Gastroesophageal sphincter (tissue), 3 donors: ENCODE data around the gene BMERB1.

Experiments used
- EP300 ChIP-seq: sonication (generic); formaldehyde crosslinking; IDR thresholded peaks from one replicate; pipeline ENCODE4 v1.6.1; 2017; ENCODE audit warnings: antibody characterized with exemption, mild to moderate bottlenecking
- POLR2A ChIP-seq, 2 donors: fragments of 450-650 bp; IDR thresholded peaks; one replicate each; pipeline ENCODE4 v1.6.1; 2017; ENCODE audit warnings: antibody characterized with exemption in 2 of 2, mild to moderate bottlenecking in 2 of 2, moderate library complexity in 1 of 2
- TF ChIP-seq, protein P1 (sequence below), 4 experiments: fragments of 200-600 bp in 2 of 4; fragments of 450-650 bp in 2 of 4; sonication (generic) in 1 of 4; IDR thresholded peaks; one replicate each; pipeline ENCODE4 v1.5.1; 2017 to 2019; ENCODE audit warnings: antibody characterized with exemption in 4 of 4, mild to moderate bottlenecking in 2 of 4, moderate library complexity in 2 of 4

DNA sequence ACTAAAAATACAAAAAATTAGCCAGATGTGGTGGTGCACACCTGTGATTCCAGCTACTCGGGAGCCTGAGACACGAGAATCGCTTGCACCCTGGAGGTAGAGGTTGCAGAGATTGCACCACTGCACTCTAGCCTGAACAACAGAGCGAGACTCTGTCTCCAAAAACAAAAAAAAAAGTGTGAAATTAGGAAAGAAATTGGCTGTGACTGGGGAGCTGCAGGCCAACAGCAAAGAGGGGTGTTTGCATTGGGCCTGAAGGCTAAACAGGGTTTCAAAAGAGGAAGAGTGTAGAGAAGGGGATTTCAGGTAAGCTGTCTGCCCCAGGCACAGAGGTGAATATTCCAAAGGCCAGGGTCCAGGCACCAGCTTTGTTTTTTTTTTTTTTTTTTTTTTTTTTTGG is 9.4 kb downstream of the BMERB1 start:
- TF ChIP-seq, protein P1, sequence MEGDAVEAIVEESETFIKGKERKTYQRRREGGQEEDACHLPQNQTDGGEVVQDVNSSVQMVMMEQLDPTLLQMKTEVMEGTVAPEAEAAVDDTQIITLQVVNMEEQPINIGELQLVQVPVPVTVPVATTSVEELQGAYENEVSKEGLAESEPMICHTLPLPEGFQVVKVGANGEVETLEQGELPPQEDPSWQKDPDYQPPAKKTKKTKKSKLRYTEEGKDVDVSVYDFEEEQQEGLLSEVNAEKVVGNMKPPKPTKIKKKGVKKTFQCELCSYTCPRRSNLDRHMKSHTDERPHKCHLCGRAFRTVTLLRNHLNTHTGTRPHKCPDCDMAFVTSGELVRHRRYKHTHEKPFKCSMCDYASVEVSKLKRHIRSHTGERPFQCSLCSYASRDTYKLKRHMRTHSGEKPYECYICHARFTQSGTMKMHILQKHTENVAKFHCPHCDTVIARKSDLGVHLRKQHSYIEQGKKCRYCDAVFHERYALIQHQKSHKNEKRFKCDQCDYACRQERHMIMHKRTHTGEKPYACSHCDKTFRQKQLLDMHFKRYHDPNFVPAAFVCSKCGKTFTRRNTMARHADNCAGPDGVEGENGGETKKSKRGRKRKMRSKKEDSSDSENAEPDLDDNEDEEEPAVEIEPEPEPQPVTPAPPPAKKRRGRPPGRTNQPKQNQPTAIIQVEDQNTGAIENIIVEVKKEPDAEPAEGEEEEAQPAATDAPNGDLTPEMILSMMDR (IDR thresholded peaks at IDR 0.05): no peak
- TF ChIP-seq POLR2A (IDR thresholded peaks at IDR 0.05) (no peak), EP300 (no peak)
